Chondrocyte (in vitro differentiated cells): ENCODE data around the gene ANO4. TPM values are rescaled to one million over a fixed set of nuclear protein-coding genes. Genes with fewer than 3 reads are reported as not detected.

Experiments
- DNase-seq: peaks from one replicate; pipeline ENCODE4 v3.0.0; 2021; ENCODE audit warnings: mixed read lengths, low spot score
- H3K27ac Mint-ChIP-seq: one replicate; pipeline ENCODE4 v1.8.0; 2021; ENCODE audit warnings: mild to moderate bottlenecking, moderate library complexity, mixed read lengths; ENCODE audit not compliant: unreplicated experiment
- H3K27me3 Mint-ChIP-seq: 2 replicates; pipeline ENCODE4 v1.8.0; 2021; ENCODE audit warnings: low read depth, mixed read lengths
- H3K36me3 Mint-ChIP-seq: 2 replicates; pipeline ENCODE4 v1.8.0; 2021; ENCODE audit warnings: low read depth, mixed read lengths
- H3K4me1 Mint-ChIP-seq: 2 replicates; pipeline ENCODE4 v1.8.0; 2021; ENCODE audit warnings: low read depth, mild to moderate bottlenecking, mixed read lengths
- H3K4me3 Mint-ChIP-seq: one replicate; pipeline ENCODE4 v1.8.0; 2021; ENCODE audit warnings: mild to moderate bottlenecking, moderate library complexity, mixed read lengths; ENCODE audit not compliant: unreplicated experiment
- H3K9me3 Mint-ChIP-seq: 2 replicates; pipeline ENCODE4 v1.8.0; 2021; ENCODE audit warnings: low read depth, mixed read lengths
- total RNA-seq: library from RNA; stranded (reverse); gene quantifications from 3 replicates; pipeline ENCODE4 v1.2.1, GENCODE V29; 2021
- TF ChIP-seq, protein P1 (sequence below): fragments of 200-600 bp; sonication (generic); IDR thresholded peaks from 2 replicates; pipeline ENCODE4 v1.5.0; 2021; ENCODE audit warnings: antibody characterized with exemption, mild to moderate bottlenecking, moderate library complexity

ANO4 gene
- total RNA-seq, 1 donor from 2014 or later: 9.2 TPM

- Mint-ChIP-seq H3K27ac (no peak overlapping the region), H3K36me3 (peaks cover under 1% of the 10 kb centered on the region), H3K4me3 (no peak overlapping the region)
Observed at GRCh38 chr12:101015044-101015443, 220.5 kb downstream of the ANO4 start.

DNA sequence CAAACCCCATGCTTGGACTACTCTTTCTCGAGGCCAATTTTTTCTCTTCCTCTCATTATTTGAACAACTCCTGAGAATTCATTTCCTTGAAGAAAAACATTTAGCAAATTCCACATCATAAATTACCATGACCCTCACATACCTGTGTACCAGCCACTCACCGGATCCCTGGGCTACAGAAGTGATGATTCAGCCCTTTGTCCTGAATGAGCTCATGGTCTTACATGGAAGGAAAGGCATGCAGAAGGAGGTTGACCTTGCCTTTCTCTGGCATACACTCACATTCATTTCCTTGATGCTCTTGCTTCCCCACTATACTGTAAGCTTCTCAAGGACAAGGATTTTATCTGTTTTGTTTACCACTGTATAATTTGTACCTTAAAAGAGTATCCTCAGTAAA is 224.0 kb downstream of the ANO4 start:
- TF ChIP-seq, protein P1, sequence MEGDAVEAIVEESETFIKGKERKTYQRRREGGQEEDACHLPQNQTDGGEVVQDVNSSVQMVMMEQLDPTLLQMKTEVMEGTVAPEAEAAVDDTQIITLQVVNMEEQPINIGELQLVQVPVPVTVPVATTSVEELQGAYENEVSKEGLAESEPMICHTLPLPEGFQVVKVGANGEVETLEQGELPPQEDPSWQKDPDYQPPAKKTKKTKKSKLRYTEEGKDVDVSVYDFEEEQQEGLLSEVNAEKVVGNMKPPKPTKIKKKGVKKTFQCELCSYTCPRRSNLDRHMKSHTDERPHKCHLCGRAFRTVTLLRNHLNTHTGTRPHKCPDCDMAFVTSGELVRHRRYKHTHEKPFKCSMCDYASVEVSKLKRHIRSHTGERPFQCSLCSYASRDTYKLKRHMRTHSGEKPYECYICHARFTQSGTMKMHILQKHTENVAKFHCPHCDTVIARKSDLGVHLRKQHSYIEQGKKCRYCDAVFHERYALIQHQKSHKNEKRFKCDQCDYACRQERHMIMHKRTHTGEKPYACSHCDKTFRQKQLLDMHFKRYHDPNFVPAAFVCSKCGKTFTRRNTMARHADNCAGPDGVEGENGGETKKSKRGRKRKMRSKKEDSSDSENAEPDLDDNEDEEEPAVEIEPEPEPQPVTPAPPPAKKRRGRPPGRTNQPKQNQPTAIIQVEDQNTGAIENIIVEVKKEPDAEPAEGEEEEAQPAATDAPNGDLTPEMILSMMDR: no peak
- peak overlapping the region; percentile 81 for H3K27ac Mint-ChIP-seq
- H3K9me3 Mint-ChIP-seq: peaks cover 10% of the 10 kb centered on the region
- no peaks in the 10 kb centered on the region for H3K27me3 Mint-ChIP-seq
- DNase-seq: no peak
- peaks cover 33% of the 10 kb centered on the region for H3K4me1 Mint-ChIP-seq
- H3K4me3 Mint-ChIP-seq: no peak overlapping the region
- H3K36me3 Mint-ChIP-seq: no peaks in the 10 kb centered on the region

More at GRCh38 chr12:101015044-101015443, 220.5 kb downstream of the ANO4 start:
- H3K9me3 Mint-ChIP-seq: peaks cover 8% of the 10 kb centered on the region
- H3K4me1 Mint-ChIP-seq: peaks cover 15% of the 10 kb centered on the region
- H3K27me3 Mint-ChIP-seq: no peaks in the 10 kb centered on the region
- TF ChIP-seq, protein P1: no peak
- no peak for DNase-seq

- Mint-ChIP-seq H3K27ac (no peak overlapping the region), H3K27me3 (no peaks in the 10 kb centered on the region)
Observed at GRCh38 chr12:101019201-101019600, 224.6 kb downstream of the ANO4 start.

GRCh38 chr12:101019667-101020066 is 225.1 kb downstream of the ANO4 start:
- Mint-ChIP-seq H3K27ac (no peak overlapping the region), H3K27me3 (no peaks in the 10 kb centered on the region), H3K4me3 (no peak overlapping the region), H3K36me3 (no peaks in the 10 kb centered on the region), H3K9me3 (peaks cover 10% of the 10 kb centered on the region), H3K4me1 (peaks cover 33% of the 10 kb centered on the region)
- TF ChIP-seq, protein P1: no peak
- DNase-seq: no peak

More at GRCh38 chr12:101019201-101019600, 224.6 kb downstream of the ANO4 start:
- no peaks in the 10 kb centered on the region for H3K36me3 Mint-ChIP-seq
- H3K9me3 Mint-ChIP-seq: peaks cover 10% of the 10 kb centered on the region
- DNase-seq: no peak
- TF ChIP-seq, protein P1: no peak
- H3K4me1 Mint-ChIP-seq: peaks cover 33% of the 10 kb centered on the region
- no peak overlapping the region for H3K4me3 Mint-ChIP-seq

GRCh38 chr12:101021442-101021841 is 226.9 kb downstream of the ANO4 start:
- H3K9me3 Mint-ChIP-seq: peaks cover 10% of the 10 kb centered on the region
- no peaks in the 10 kb centered on the region for H3K36me3 Mint-ChIP-seq
- no peak overlapping the region for H3K4me3 Mint-ChIP-seq
- peak overlapping the region; percentile 50 for H3K27ac Mint-ChIP-seq
- TF ChIP-seq, protein P1: no peak
- peaks cover 33% of the 10 kb centered on the region for H3K4me1 Mint-ChIP-seq
- H3K27me3 Mint-ChIP-seq: no peaks in the 10 kb centered on the region
- DNase-seq: no peak
